Fibroblast of lung (primary cell): ENCODE results near the gene CD200R1L. TPM values are rescaled to one million over a fixed set of nuclear protein-coding genes. Genes with fewer than 3 reads are reported as not detected.
"Not testable (repeated sequence)": the region's sequence is repeated elsewhere in the genome, so short reads cannot be mapped to it uniquely, and the experiment has no call there.

ENCODE experiments used
- DNase-seq, 2 donors: peaks; one replicate each; pipeline versions ENCODE4 v3.0.0 to v3.0.0-alpha.2; 2010; ENCODE audit warnings: low read depth in 2 of 2
- H2AFZ ChIP-seq: 2 replicates; pipeline ENCODE4 v1.5.1; 2012; ENCODE audit warnings: low read length, control low read depth, inconsistent platforms
- H3K27ac ChIP-seq: 2 replicates; pipeline ENCODE4 v1.5.1; 2011; ENCODE audit warnings: low read length, control low read depth; ENCODE audit not compliant: insufficient read depth
- H3K27me3 ChIP-seq: 2 replicates; pipeline ENCODE4 v1.5.1; 2011; ENCODE audit warnings: mild to moderate bottlenecking, low read length; ENCODE audit not compliant: control insufficient read depth, insufficient read depth
- H3K36me3 ChIP-seq: 2 replicates; pipeline ENCODE4 v1.5.1; 2011; ENCODE audit warnings: low read length; ENCODE audit not compliant: control insufficient read depth, insufficient read depth
- H3K4me1 ChIP-seq: 2 replicates; pipeline ENCODE4 v1.5.1; 2011; ENCODE audit warnings: low read length; ENCODE audit not compliant: control insufficient read depth, insufficient read depth; ENCODE audit errors: extremely low read depth
- H3K4me2 ChIP-seq: 2 replicates; pipeline ENCODE4 v1.5.1; 2011; ENCODE audit warnings: low read length, control low read depth; ENCODE audit not compliant: insufficient read depth; ENCODE audit errors: extremely low read depth
- H3K4me3 ChIP-seq, 4 experiments: fragments of 200-600 bp in 1 of 4; sonication (generic) in 1 of 4; replicated peaks in 1 of 4; 2 replicates each; pipeline ENCODE4 v1.5.1; 2011 to 2016; ENCODE audit warnings: low read length in 4 of 4, low read depth in 3 of 4, mild to moderate bottlenecking in 3 of 4, control low read depth in 2 of 4, inconsistent platforms in 1 of 4, mixed read lengths in 1 of 4; ENCODE audit not compliant: insufficient read depth in 1 of 4; ENCODE audit errors: control extremely low read depth in 1 of 4
- H3K79me2 ChIP-seq: 2 replicates; pipeline ENCODE4 v1.5.1; 2012; ENCODE audit warnings: mild to moderate bottlenecking, low read length, inconsistent platforms; ENCODE audit not compliant: control insufficient read depth, insufficient read depth
- H3K9ac ChIP-seq: 2 replicates; pipeline ENCODE4 v1.5.1; 2011; ENCODE audit warnings: mild to moderate bottlenecking, low read length, control low read depth; ENCODE audit not compliant: insufficient read depth
- H3K9me3 ChIP-seq: 2 replicates; pipeline ENCODE4 v1.5.1; 2012; ENCODE audit warnings: low read depth, low read length; ENCODE audit not compliant: control insufficient read depth, insufficient read depth
- H4K20me1 ChIP-seq: 2 replicates; pipeline ENCODE4 v1.5.1; 2011; ENCODE audit warnings: low read length; ENCODE audit not compliant: control insufficient read depth, insufficient read depth; ENCODE audit errors: extremely low read depth
- EZH2 ChIP-seq: IDR thresholded peaks from 2 replicates; pipeline ENCODE4 v1.5.1; 2012; ENCODE audit warnings: low read length, control low read depth, mild to moderate bottlenecking; ENCODE audit errors: missing control alignments
- polyA plus RNA-seq, 2 donors: library from polyadenylated mRNA; depleted of rRNA in 1 of 2; stranded (reverse) in 1 of 2; unstranded in 1 of 2; fragments of >200 nt; gene quantifications; 2 replicates each; pipeline ENCODE4 v1.2.1, GENCODE V29; 2011 to 2012; ENCODE audit warnings: missing spikeins in 1 of 2
- total RNA-seq: library from RNA; depleted of rRNA; stranded (reverse); fragments of >200 nt; gene quantifications from 2 replicates; pipeline ENCODE4 v1.2.1, GENCODE V29; 2014
- TF ChIP-seq, protein P1 (sequence below), 2 donors: IDR thresholded peaks in 1 of 2; conservative IDR thresholded peaks in 1 of 2; 1 replicate in 1 of 2; 2 replicates in 1 of 2; pipeline ENCODE4 v1.5.1; 2011 to 2012; ENCODE audit warnings: low read length in 2 of 2, control low read depth in 1 of 2, inconsistent platforms in 1 of 2, low read depth in 1 of 2, mild to moderate bottlenecking in 1 of 2

Gene CD200R1L
- total and polyA plus RNA-seq, 2 donors (not counting 1 experiment from before 2014, with no cell fraction given), result not detected

DNA sequence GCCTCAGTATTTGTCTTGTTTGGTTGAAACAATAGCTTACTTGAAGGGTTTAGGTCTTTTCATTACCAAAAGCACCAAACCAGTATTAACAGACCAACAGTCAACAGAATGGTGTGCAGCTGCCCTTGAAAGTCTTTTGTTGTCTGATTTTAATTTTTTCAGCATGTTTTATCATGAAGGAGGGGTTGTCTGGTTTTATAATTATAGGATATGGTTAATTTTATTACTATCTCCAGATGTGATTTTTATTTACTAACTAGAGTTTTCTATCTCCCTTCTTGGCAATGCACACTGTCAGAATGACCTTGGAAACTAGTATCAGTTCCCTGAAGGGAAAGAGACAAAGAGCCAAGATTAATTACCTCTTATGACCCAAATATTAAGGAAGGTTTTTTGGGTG is 9.2 kb upstream of the CD200R1L start:
- Histone ChIP-seq H3K27ac (no peak overlapping the region), H4K20me1 (no peaks in the 10 kb centered on the region), H3K9ac (no peak overlapping the region), H3K27me3 (no peaks in the 10 kb centered on the region), H2AFZ (no peak overlapping the region), H3K79me2 (no peaks in the 10 kb centered on the region), H3K36me3 (no peaks in the 10 kb centered on the region), H3K4me2 (no peak overlapping the region), H3K4me3 (no peak overlapping the region), H3K9me3 (no peaks in the 10 kb centered on the region), H3K4me1 (no peaks in the 10 kb centered on the region)
- DNase-seq, result no peak
- TF ChIP-seq EZH2, result no peak
- TF ChIP-seq, protein P1, sequence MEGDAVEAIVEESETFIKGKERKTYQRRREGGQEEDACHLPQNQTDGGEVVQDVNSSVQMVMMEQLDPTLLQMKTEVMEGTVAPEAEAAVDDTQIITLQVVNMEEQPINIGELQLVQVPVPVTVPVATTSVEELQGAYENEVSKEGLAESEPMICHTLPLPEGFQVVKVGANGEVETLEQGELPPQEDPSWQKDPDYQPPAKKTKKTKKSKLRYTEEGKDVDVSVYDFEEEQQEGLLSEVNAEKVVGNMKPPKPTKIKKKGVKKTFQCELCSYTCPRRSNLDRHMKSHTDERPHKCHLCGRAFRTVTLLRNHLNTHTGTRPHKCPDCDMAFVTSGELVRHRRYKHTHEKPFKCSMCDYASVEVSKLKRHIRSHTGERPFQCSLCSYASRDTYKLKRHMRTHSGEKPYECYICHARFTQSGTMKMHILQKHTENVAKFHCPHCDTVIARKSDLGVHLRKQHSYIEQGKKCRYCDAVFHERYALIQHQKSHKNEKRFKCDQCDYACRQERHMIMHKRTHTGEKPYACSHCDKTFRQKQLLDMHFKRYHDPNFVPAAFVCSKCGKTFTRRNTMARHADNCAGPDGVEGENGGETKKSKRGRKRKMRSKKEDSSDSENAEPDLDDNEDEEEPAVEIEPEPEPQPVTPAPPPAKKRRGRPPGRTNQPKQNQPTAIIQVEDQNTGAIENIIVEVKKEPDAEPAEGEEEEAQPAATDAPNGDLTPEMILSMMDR (conservative IDR thresholded peaks at IDR 0.05 in 1 of 2, IDR thresholded peaks at IDR 0.05 in 1 of 2; ENCODE audit: low read depth in 1 of 2, low read length in 2 of 2), result no peak

DNA sequence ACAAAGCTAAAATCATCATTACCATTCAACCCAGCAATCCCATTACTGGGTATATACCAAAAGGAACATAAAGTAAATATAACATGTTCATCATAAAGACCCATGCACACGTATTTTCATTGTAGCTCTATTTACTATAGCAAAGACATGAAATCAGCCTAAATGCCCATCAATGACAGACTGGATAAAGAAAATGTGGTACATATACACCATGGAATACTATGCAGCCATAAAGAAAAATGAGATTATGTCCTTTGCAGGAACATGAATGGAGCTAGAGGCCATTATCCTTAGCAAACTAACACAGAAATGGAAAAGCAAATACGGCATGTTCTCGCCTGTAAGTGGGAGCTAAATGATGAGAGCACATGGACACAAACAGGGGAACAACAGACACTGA is 8.4 kb upstream of the CD200R1L start:
- H3K27ac ChIP-seq, H2AFZ ChIP-seq, H4K20me1 ChIP-seq, H3K79me2 ChIP-seq, H3K4me2 ChIP-seq, H3K36me3 ChIP-seq, DNase-seq, H3K9me3 ChIP-seq, H3K4me3 ChIP-seq, H3K4me1 ChIP-seq, H3K27me3 ChIP-seq, H3K9ac ChIP-seq: not testable (repeated sequence)

DNA sequence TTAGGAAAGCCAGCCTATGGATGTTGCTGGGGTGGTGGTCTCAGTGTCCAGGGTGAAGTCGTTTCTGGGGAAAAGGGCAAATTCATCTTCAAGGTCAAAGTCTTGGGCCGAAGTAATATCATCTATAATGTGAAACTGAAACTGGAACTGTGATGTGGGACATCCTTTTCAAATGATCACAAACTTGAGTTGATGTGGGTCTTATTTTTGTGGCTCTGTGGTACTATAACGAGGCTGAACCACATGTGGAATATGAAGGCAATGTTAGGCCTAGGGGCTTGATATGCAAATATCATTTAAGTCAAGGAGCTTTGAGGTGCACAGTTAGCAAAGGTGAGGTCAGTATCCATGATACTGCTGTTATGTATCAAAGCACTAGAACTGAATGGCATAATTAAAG is 1.5 kb upstream of the CD200R1L start:
- Histone ChIP-seq H3K27ac (no peak overlapping the region), H2AFZ (no peak overlapping the region), H3K9ac (no peak overlapping the region), H3K36me3 (no peaks in the 10 kb centered on the region), H4K20me1 (no peaks in the 10 kb centered on the region), H3K4me2 (no peak overlapping the region), H3K4me1 (no peaks in the 10 kb centered on the region), H3K79me2 (no peaks in the 10 kb centered on the region), H3K4me3 (no peak overlapping the region), H3K27me3 (no peaks in the 10 kb centered on the region), H3K9me3 (no peaks in the 10 kb centered on the region)
- TF ChIP-seq, protein P1 (conservative IDR thresholded peaks at IDR 0.05 in 1 of 2, IDR thresholded peaks at IDR 0.05 in 1 of 2; ENCODE audit: low read depth in 1 of 2, low read length in 2 of 2), result no peak
- no peak for TF ChIP-seq EZH2
- no peak for DNase-seq
